Tibial nerve (tissue), 4 donors: ENCODE measurements around the gene TRPV4. TPM values are rescaled to one million over a fixed set of nuclear protein-coding genes. Genes with fewer than 3 reads are reported as not detected.
A peak's percentile ranks its signal among the peaks of the same experiment; 100 is the strongest.

Source experiments
- DNase-seq, 2 donors: peaks; one replicate each; pipeline ENCODE4 v3.0.0-alpha.2; 2019; ENCODE audit warnings: low spot score in 2 of 2
- H3K27ac ChIP-seq, 4 donors: fragments of 200-600 bp; sonication (generic) in 3 of 4; one replicate each; pipeline ENCODE4 v1.5.1; 2017 to 2019; ENCODE audit warnings: mild to moderate bottlenecking in 1 of 4
- H3K27me3 ChIP-seq, 2 donors: fragments of 200-600 bp; sonication (generic) in 1 of 2; one replicate each; pipeline versions ENCODE4 v1.5.1 to v1.6.0; 2017 to 2019
- H3K36me3 ChIP-seq, 3 donors: fragments of 200-600 bp; sonication (generic); one replicate each; pipeline ENCODE4 v1.5.1; 2018 to 2019
- H3K4me1 ChIP-seq, 4 donors: fragments of 200-600 bp; sonication (generic) in 3 of 4; one replicate each; pipeline ENCODE4 v1.5.1; 2017 to 2019
- H3K4me3 ChIP-seq, 4 donors: fragments of 200-600 bp; sonication (generic) in 3 of 4; one replicate each; pipeline ENCODE4 v1.5.1; 2017 to 2019; ENCODE audit warnings: mild to moderate bottlenecking in 1 of 4, moderate library complexity in 1 of 4
- H3K9me3 ChIP-seq, 4 donors: fragments of 200-600 bp; sonication (generic) in 3 of 4; one replicate each; pipeline ENCODE4 v1.5.1; 2017 to 2019
- EP300 ChIP-seq, 2 donors: sonication (generic); formaldehyde crosslinking; IDR thresholded peaks; one replicate each; pipeline ENCODE4 v1.6.1; 2017; ENCODE audit warnings: antibody characterized with exemption in 2 of 2, mild to moderate bottlenecking in 1 of 2
- POLR2A ChIP-seq, 2 donors: fragments of 450-650 bp; IDR thresholded peaks; one replicate each; pipeline ENCODE4 v1.6.1; 2017; ENCODE audit warnings: antibody characterized with exemption in 2 of 2, mild to moderate bottlenecking in 2 of 2, moderate library complexity in 2 of 2
- WGBS, 2 donors: methylation state at CpG; one replicate each; pipeline ENCODE4 v1.1.5; 2018; 5-methylcytosine and 5-hydroxymethylcytosine counted together
- total RNA-seq, 4 donors: library from RNA; depleted of rRNA; stranded (reverse); fragments of >200 nt; gene quantifications; one replicate each; pipeline ENCODE4 v1.1.0, GENCODE V29; 2016
- TF ChIP-seq, protein P1 (sequence below), 5 experiments: fragments of 200-600 bp in 3 of 5; fragments of 450-650 bp in 2 of 5; sonication (generic) in 3 of 5; IDR thresholded peaks; one replicate each; pipeline ENCODE4 v1.5.1; 2016 to 2019; ENCODE audit warnings: antibody characterized with exemption in 5 of 5, mild to moderate bottlenecking in 3 of 5, moderate library complexity in 2 of 5

Gene TRPV4
- total RNA-seq, 4 donors from 2014 or later, result 0.42 to 3.0 (median 1.4) TPM

DNA sequence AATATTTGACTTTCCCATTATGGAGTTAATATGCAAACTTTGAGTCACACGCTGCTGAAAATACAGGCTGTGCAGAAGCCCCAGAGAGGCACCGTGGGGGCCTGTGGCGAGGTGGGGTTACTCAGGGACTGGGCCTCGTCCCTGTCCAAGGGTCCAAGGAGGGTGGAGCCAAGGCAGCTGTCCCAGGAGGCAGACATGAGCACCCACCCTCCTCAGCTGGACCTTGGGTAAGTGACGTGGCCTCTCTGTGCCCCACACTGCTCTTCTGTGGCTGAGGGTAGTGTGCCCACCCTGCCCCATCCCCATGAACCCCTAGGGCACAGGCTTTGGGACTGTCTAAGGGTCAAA is 80.2 kb downstream of the TRPV4 start:
- DNase-seq, result peak in 1 of 2 donors; percentile 3
- no peaks in the 10 kb centered on the region for H3K36me3 ChIP-seq
- 54 to 73% methylated on average over 5 of the region's 5 CpGs for WGBS, 2 donors
- no peak overlapping the region for H3K27ac ChIP-seq
- H3K27me3 ChIP-seq, result no peaks in the 10 kb centered on the region
- H3K9me3 ChIP-seq, result peaks cover 0 to 34% (median 0%) of the 10 kb centered on the region in 4 donors
- no peak for TF ChIP-seq POLR2A (IDR thresholded peaks at IDR 0.05)
- TF ChIP-seq EP300 (IDR thresholded peaks at IDR 0.05), result no peak
- TF ChIP-seq, protein P1, sequence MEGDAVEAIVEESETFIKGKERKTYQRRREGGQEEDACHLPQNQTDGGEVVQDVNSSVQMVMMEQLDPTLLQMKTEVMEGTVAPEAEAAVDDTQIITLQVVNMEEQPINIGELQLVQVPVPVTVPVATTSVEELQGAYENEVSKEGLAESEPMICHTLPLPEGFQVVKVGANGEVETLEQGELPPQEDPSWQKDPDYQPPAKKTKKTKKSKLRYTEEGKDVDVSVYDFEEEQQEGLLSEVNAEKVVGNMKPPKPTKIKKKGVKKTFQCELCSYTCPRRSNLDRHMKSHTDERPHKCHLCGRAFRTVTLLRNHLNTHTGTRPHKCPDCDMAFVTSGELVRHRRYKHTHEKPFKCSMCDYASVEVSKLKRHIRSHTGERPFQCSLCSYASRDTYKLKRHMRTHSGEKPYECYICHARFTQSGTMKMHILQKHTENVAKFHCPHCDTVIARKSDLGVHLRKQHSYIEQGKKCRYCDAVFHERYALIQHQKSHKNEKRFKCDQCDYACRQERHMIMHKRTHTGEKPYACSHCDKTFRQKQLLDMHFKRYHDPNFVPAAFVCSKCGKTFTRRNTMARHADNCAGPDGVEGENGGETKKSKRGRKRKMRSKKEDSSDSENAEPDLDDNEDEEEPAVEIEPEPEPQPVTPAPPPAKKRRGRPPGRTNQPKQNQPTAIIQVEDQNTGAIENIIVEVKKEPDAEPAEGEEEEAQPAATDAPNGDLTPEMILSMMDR (IDR thresholded peaks at IDR 0.05), result no peak
- H3K4me3 ChIP-seq, result no peak overlapping the region
- H3K4me1 ChIP-seq, result no peaks in the 10 kb centered on the region

DNA sequence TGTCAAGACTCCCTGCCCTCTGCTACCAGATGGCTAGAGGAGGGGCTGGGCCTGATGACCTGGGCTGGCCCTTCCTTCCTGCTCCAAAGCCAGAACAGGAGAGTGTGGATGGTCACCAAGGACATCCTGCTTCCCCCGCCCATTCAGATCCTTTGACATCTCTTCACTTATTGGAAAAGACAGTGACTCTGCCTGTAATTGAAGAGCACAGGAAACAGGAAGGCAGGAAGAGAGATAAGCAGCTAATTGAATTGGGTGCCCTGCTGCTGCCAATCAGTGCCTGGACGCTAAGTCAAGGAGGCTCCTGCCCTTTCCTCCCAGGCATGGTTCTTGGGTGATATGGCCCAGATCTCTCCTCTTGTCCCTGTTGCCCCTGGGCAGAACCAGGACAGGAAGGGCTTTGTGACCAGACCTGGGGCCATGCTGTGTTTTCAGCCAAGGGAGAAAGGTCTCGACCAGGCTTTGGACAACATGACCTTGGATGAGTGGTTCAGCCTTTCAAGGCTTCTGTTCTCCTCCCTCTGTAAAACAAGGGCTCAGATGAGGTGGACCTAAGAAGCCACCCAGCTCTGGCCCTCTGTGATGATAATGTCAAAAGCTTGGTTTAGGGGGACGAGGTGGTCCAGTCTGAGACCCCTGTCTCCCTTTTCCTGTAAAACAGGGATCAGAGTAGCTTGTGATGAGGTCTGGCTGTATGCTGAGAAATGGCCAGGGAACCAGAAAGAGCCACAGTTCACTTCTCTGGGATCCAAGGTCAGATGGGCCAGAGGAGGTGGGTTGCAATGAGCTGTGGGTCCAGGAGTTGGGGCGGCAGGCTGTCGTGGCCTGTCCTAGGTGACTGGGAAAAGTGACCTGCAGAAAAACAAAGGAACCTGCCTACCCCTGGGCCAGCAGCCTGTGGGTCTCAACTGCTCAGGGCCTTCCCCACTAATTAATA is 80.8 kb downstream of the TRPV4 start:
- H3K36me3 ChIP-seq, result no peaks in the 10 kb centered on the region
- DNase-seq, result no peak
- H3K4me1 ChIP-seq, result no peaks in the 10 kb centered on the region
- no peaks in the 10 kb centered on the region for H3K27me3 ChIP-seq
- H3K9me3 ChIP-seq, result peaks cover 0 to 33% (median 0%) of the 10 kb centered on the region in 4 donors
- no peak overlapping the region for H3K4me3 ChIP-seq
- 68 to 73% methylated on average over 6 of the region's 6 CpGs for WGBS, 2 donors
- TF ChIP-seq, protein P1 (IDR thresholded peaks at IDR 0.05), result no peak
- no peak for TF ChIP-seq POLR2A (IDR thresholded peaks at IDR 0.05)
- no peak for TF ChIP-seq EP300 (IDR thresholded peaks at IDR 0.05)
- no peak overlapping the region for H3K27ac ChIP-seq

DNA sequence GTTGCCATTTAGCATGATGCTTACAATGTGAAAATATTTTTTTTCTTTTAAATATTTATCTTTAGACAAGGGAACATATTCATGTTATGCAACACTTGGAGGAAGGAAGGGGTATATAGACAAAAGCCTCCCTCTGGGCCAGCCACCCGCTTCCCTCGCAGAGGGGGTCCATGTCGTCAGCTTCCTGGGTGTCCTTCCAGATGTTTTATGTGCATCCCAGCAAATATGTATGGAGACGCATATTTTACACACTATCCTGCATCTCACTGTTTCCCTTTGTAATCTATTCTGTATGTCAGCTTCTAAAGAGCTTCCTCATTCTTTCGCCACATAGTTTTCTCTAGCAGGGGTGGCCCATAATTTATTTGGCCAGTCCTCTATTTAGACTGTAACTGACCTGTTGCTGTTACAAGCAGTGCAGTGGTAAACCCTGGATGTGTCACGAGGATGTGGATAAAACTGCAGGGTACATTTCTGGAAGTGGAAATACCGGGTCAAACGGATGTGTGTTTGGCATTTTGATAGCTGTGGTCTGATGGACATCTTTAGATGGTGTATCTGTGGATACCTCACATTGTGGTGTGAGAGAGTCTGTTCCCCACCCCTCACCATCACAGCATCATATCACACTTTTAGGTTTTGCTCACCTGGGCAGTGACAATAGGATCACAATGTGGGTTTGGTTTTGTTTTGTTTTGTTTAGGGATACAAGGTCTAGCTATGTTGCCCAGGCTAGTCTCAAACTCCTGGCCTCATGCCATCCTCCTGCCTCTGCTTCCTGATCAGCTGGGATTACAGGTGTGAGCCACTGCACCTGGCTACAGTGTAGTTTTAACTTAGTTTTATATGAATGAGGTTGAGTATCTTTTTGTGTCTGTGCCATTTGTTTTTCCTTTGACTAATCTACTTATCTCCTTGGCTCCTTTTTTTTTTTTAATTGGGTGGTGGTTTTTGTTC is 87.9 kb downstream of the TRPV4 start:
- no peak overlapping the region for H3K4me3 ChIP-seq
- H3K9me3 ChIP-seq, result peaks cover 0 to 3% (median 0%) of the 10 kb centered on the region in 4 donors
- WGBS, 2 donors, result 46 to 50% methylated on average over 8 of the region's 8 CpGs
- DNase-seq, result no peak
- H3K27ac ChIP-seq, result peak overlapping the region in 1 of 4 donors; percentile 43
- TF ChIP-seq, protein P1 (IDR thresholded peaks at IDR 0.05), result no peak
- TF ChIP-seq EP300 (IDR thresholded peaks at IDR 0.05), result no peak
- no peaks in the 10 kb centered on the region for H3K27me3 ChIP-seq
- peaks cover 0 to 3% (median 0%) of the 10 kb centered on the region in 3 donors for H3K36me3 ChIP-seq
- H3K4me1 ChIP-seq, result peaks cover 0 to 34% (median 0%) of the 10 kb centered on the region in 4 donors

DNA sequence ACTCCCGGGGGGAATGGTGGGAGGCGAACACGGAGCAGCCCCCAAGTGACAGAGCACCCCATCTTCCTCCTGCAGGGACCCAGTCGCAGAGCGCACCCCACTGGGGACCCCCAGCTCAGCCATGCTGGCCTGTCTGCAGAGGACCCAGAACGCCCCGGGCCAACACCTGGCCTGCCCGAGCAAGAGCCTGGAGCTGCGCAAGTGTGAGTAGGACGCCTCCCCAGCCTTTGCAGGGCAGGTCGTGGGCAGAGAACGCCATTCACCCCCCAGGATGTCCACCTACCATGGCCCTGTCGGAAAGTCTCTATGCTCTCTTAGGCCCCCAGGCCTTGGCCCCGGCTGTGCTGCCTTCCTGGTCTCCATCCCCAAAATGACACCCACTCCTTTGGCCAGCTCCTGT is 89.2 kb downstream of the TRPV4 start:
- WGBS, 2 donors, result 89 to 90% methylated on average over 9 to 14 of the region's 14 CpGs
- no peak for DNase-seq
- H3K27ac ChIP-seq, result no peak overlapping the region
- TF ChIP-seq POLR2A (IDR thresholded peaks at IDR 0.05), result no peak
- TF ChIP-seq EP300 (IDR thresholded peaks at IDR 0.05), result no peak
- TF ChIP-seq, protein P1 (IDR thresholded peaks at IDR 0.05), result no peak
- H3K36me3 ChIP-seq, result peaks cover 0 to 3% (median 0%) of the 10 kb centered on the region in 3 donors
- no peaks in the 10 kb centered on the region for H3K9me3 ChIP-seq
- no peaks in the 10 kb centered on the region for H3K27me3 ChIP-seq
- peaks cover 0 to 45% (median 0%) of the 10 kb centered on the region in 4 donors for H3K4me1 ChIP-seq
- H3K4me3 ChIP-seq, result no peak overlapping the region
